Loucy (cell line): ENCODE data around the gene MAML2.
A peak's percentile ranks its signal among the peaks of the same experiment; 100 is the strongest.

ENCODE experiments used
- H2AFZ ChIP-seq: fragments of 200-600 bp; sonication (generic); 2 replicates; pipeline ENCODE4 v1.6.0; 2016; ENCODE audit warnings: antibody characterized with exemption, mild to moderate bottlenecking, low read length, moderate library complexity
- H3F3A ChIP-seq: fragments of 200-600 bp; 2 replicates; pipeline ENCODE4 v1.6.0; 2016; ENCODE audit warnings: antibody characterized with exemption, low read depth, mild to moderate bottlenecking
- H3K27me3 ChIP-seq: fragments of 200-600 bp; sonication (generic); 2 replicates; pipeline ENCODE4 v1.6.1; 2014; ENCODE audit warnings: low read length, mild to moderate bottlenecking; ENCODE audit not compliant: insufficient read depth, poor library complexity, severe bottlenecking
- H3K36me3 ChIP-seq: fragments of 200-600 bp; sonication (generic); 2 replicates; pipeline ENCODE4 v1.6.1; 2016; ENCODE audit warnings: low read length; ENCODE audit not compliant: insufficient read depth
- H3K4me1 ChIP-seq: fragments of 200-600 bp; sonication (generic); 2 replicates; pipeline ENCODE4 v1.5.1; 2014; ENCODE audit warnings: low read length, mild to moderate bottlenecking; ENCODE audit not compliant: insufficient read depth, poor library complexity, severe bottlenecking
- H3K4me2 ChIP-seq: fragments of 200-600 bp; sonication (generic); 2 replicates; pipeline ENCODE4 v1.6.0; 2014; ENCODE audit warnings: antibody characterized with exemption, low read length, low read depth, mild to moderate bottlenecking; ENCODE audit not compliant: poor library complexity, severe bottlenecking
- H3K4me3 ChIP-seq: fragments of 200-600 bp; sonication (generic); 2 replicates; pipeline ENCODE4 v1.5.1; 2014; ENCODE audit warnings: low read length, mild to moderate bottlenecking, mixed read lengths; ENCODE audit not compliant: poor library complexity, severe bottlenecking
- H3K79me2 ChIP-seq: fragments of 200-600 bp; sonication (generic); 2 replicates; pipeline ENCODE4 v1.6.1; 2014; ENCODE audit warnings: low read length; ENCODE audit not compliant: insufficient read depth
- H3K9ac ChIP-seq: fragments of 200-600 bp; sonication (generic); 2 replicates; pipeline ENCODE4 v1.6.0; 2014; ENCODE audit warnings: mild to moderate bottlenecking, low read depth, low read length, moderate library complexity; ENCODE audit not compliant: poor library complexity, severe bottlenecking
- H3K9me2 ChIP-seq: fragments of 200-600 bp; sonication (generic); replicated peaks from 2 replicates; pipeline ENCODE4 v1.6.1; 2016; ENCODE audit warnings: low read depth, low read length, mixed read lengths
- H3K9me3 ChIP-seq: fragments of 200-600 bp; sonication (generic); 2 replicates; pipeline ENCODE4 v1.6.1; 2014; ENCODE audit warnings: mild to moderate bottlenecking, antibody characterized with exemption, low read length, low read depth; ENCODE audit not compliant: insufficient read depth
- H4K20me1 ChIP-seq: fragments of 200-600 bp; sonication (generic); 2 replicates; pipeline ENCODE4 v1.6.0; 2014; ENCODE audit warnings: antibody characterized with exemption, low read length, mild to moderate bottlenecking; ENCODE audit not compliant: insufficient read depth, poor library complexity, severe bottlenecking
- CTCF ChIP-seq: fragments of 200-600 bp; sonication (generic); conservative IDR thresholded peaks from 2 replicates; pipeline ENCODE4 v1.5.1; 2014; ENCODE audit warnings: mild to moderate bottlenecking, antibody characterized with exemption, low read length
- EZH2phosphoT487 ChIP-seq: fragments of 200-600 bp; IDR thresholded peaks from 2 replicates; pipeline ENCODE4 v1.6.1; 2018; ENCODE audit warnings: antibody characterized with exemption, mild to moderate bottlenecking, moderate library complexity, borderline replicate concordance

MAML2 gene

GRCh38 chr11:96242971-96243647 lies 99.9 kb downstream of the MAML2 start:
- no peaks in the 10 kb centered on the region for H3K27me3 ChIP-seq
- peak overlapping the region; percentile 67 for H2AFZ ChIP-seq
- H3F3A ChIP-seq: no peaks in the 10 kb centered on the region
- H3K4me1 ChIP-seq: peaks cover 30% of the 10 kb centered on the region
- no peaks in the 10 kb centered on the region for H3K9me3 ChIP-seq
- H3K79me2 ChIP-seq: no peaks in the 10 kb centered on the region
- no peaks in the 10 kb centered on the region for H4K20me1 ChIP-seq
- no peaks in the 10 kb centered on the region for H3K36me3 ChIP-seq
- no peak overlapping the region for H3K4me2 ChIP-seq
- no peak overlapping the region for H3K9ac ChIP-seq
- no peaks in the 10 kb centered on the region for H3K9me2 ChIP-seq
- H3K4me3 ChIP-seq: no peak overlapping the region
- TF ChIP-seq CTCF: no peak
- TF ChIP-seq EZH2phosphoT487: no peak

GRCh38 chr11:96242191-96242847 lies 100.7 kb downstream of the MAML2 start:
- no peak overlapping the region for H3K4me3 ChIP-seq
- no peaks in the 10 kb centered on the region for H3K27me3 ChIP-seq
- no peaks in the 10 kb centered on the region for H3K9me3 ChIP-seq
- no peaks in the 10 kb centered on the region for H3K36me3 ChIP-seq
- no peaks in the 10 kb centered on the region for H3K9me2 ChIP-seq
- no peak overlapping the region for H3K4me2 ChIP-seq
- TF ChIP-seq EZH2phosphoT487: no peak
- no peak for TF ChIP-seq CTCF
- no peak overlapping the region for H3K9ac ChIP-seq
- H3F3A ChIP-seq: no peaks in the 10 kb centered on the region
- no peaks in the 10 kb centered on the region for H4K20me1 ChIP-seq
- peaks cover 30% of the 10 kb centered on the region for H3K4me1 ChIP-seq
- H2AFZ ChIP-seq: peak overlapping the region; percentile 68; the same call in 1 of the 2 replicates
- H3K79me2 ChIP-seq: no peaks in the 10 kb centered on the region

GRCh38 chr11:96241331-96241841 lies 101.6 kb downstream of the MAML2 start:
- Histone ChIP-seq H3K4me2 (peak overlapping the region; percentile 13), H3K9me2 (no peaks in the 10 kb centered on the region), H3K9ac (no peak overlapping the region), H3K36me3 (no peaks in the 10 kb centered on the region), H3F3A (no peaks in the 10 kb centered on the region), H3K4me3 (no peak overlapping the region), H3K9me3 (no peaks in the 10 kb centered on the region), H2AFZ (peak overlapping the region; percentile 68), H3K27me3 (no peaks in the 10 kb centered on the region), H3K79me2 (no peaks in the 10 kb centered on the region), H4K20me1 (no peaks in the 10 kb centered on the region), H3K4me1 (peaks cover 22% of the 10 kb centered on the region)
- TF ChIP-seq CTCF: peak; percentile 54
- no peak for TF ChIP-seq EZH2phosphoT487
